ENCODE measurements around the gene DDX49. TPM values are rescaled to one million over a fixed set of nuclear protein-coding genes. Genes with fewer than 3 reads are reported as not detected.
"Not testable (repeated sequence)": the region's sequence is repeated elsewhere in the genome, so short reads cannot be mapped to it uniquely, and the experiment has no call there.

DDX49 gene
- total RNA-seq, 2 experiments from 2014 or later = 61.0 to 61.6 TPM

GRCh38 chr19:18912933-18913332 lies 6.6 kb upstream of the DDX49 start:
- H3K27ac Mint-ChIP-seq = no peak overlapping the region
- intact Hi-C loops (cut with micrococcal nuclease) = no loop called here
- ATAC-seq (no peak), DNase-seq (no peak)
- POLR2A ChIA-PET = interaction anchor here (1.0 kb wide), 1 partner anchor 74 kb away, joined by 3 read pairs; no protein-coding TSS in a partner anchor
- no peaks in the 10 kb centered on the region for H3K27me3 Mint-ChIP-seq
- peaks cover 29% of the 10 kb centered on the region for H3K36me3 Mint-ChIP-seq (ENCODE audit: low read depth)
- H3K4me1 Mint-ChIP-seq (ENCODE audit: low read depth) = peaks cover 20% of the 10 kb centered on the region
- no peak overlapping the region for H3K4me3 Mint-ChIP-seq
- H3K9me3 Mint-ChIP-seq = no peaks in the 10 kb centered on the region
- no peak for TF ChIP-seq CTCF (IDR thresholded peaks at IDR 0.05)
- CTCF ChIA-PET = no interaction called here

DNA sequence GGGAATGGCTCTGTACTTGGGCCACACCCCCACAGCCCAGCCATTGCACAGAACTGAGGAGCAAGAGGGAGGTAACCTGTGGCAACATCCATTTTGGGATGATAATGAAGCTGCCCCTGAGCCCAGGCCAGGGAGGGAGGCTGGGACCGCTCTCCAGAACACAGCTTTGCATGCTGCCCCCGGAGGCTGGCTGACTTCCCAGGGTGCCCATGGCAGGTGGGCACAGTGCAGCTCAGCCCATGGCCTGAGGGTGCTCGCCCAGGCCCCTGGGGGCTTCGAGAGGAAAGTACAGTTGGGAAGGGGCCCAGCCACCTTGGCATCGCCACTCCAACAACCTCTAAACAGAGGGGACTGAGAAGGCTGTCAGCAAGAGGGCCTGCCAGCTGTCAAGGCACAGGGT lies 6.0 kb upstream of the DDX49 start:
- intact Hi-C loops (cut with micrococcal nuclease) = no loop called here
- H3K36me3 Mint-ChIP-seq (ENCODE audit: low read depth) = peaks cover 29% of the 10 kb centered on the region
- H3K27me3 Mint-ChIP-seq = no peaks in the 10 kb centered on the region

DNA sequence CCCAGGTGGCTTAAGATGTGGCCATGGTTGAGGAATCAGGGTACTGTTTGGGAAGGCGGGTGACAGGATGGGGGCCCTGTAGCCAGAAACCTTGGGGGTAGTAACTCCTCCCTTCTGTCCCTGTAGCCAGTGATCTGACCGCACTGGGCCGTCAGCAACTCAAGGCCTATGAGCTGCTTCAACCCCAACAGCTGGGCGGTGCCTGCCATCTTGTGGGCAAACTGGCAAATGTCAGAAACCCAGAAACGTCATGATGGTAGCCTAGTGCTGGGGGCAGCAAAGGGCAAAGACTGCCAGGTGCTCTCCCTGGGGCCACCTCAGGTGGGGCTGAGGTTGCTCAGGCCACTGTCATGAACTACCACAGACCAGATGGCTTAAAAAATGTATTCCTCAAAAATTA lies 3.9 kb upstream of the DDX49 start:
- no peak overlapping the region for H3K4me3 Mint-ChIP-seq
- no peaks in the 10 kb centered on the region for H3K9me3 Mint-ChIP-seq
- DNase-seq = peak; percentile 67
- ATAC-seq = no peak
- POLR2A ChIA-PET = no interaction called here
- CTCF ChIA-PET = no interaction called here
- no peaks in the 10 kb centered on the region for H3K27me3 Mint-ChIP-seq
- no peak overlapping the region for H3K27ac Mint-ChIP-seq
- TF ChIP-seq CTCF (IDR thresholded peaks at IDR 0.05) = peak; percentile 22
- peaks cover 31% of the 10 kb centered on the region for H3K36me3 Mint-ChIP-seq (ENCODE audit: low read depth)
- intact Hi-C loops (cut with micrococcal nuclease) = no loop called here
- H3K4me1 Mint-ChIP-seq (ENCODE audit: low read depth) = peaks cover 31% of the 10 kb centered on the region

More for the DNA sequence above, 6.0 kb upstream of the DDX49 start:
- POLR2A ChIA-PET = interaction anchor here (1.0 kb wide), 1 partner anchor 74 kb away, joined by 3 read pairs; no protein-coding TSS in a partner anchor
- CTCF ChIA-PET = no interaction called here
- no peak for ATAC-seq
- Mint-ChIP-seq H3K27ac (no peak overlapping the region), H3K4me3 (no peak overlapping the region), H3K9me3 (no peaks in the 10 kb centered on the region), H3K4me1 (ENCODE audit: low read depth) (peaks cover 23% of the 10 kb centered on the region)
- no peak for TF ChIP-seq CTCF (IDR thresholded peaks at IDR 0.05)
- no peak for DNase-seq

DNA sequence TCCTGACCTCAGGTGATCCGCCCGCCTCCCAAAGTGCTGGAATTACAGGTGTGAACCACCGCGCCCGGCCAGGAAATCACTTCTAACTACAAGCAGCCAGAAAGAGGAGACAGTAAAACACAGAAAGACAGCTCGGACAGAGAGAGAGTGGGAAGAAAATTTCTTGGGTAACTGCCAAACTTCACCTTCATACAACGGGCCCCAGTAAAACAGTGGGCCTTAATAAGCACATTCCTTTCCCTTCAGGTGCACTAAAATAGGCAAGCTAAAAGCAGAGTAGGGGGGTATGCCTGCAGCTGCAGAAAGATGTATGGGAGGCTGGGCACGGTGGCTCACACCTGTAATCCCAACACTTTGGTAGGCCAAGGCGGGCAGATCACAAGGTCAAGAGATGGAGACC lies 1.9 kb upstream of the DDX49 start:
- POLR2A ChIA-PET = interaction anchor here (0.8 to 2.3 kb wide), 4 partner anchors 9 to 331 kb away, joined by 3 to 11 read pairs (median 4); partner anchors contain the start of gene CERS1
- CTCF ChIA-PET = interaction anchor here (1.5 kb wide), 1 partner anchor 69 kb away, joined by 4 read pairs; no protein-coding TSS in a partner anchor
- H3K36me3 Mint-ChIP-seq (ENCODE audit: low read depth) = peaks cover 39% of the 10 kb centered on the region
- H3K4me3 Mint-ChIP-seq = peak overlapping the region; percentile 70
- H3K27me3 Mint-ChIP-seq; DNase-seq; intact Hi-C loops (cut with micrococcal nuclease); H3K9me3 Mint-ChIP-seq; ATAC-seq: not testable (repeated sequence)
- H3K27ac Mint-ChIP-seq = peak overlapping the region; percentile 71
- H3K4me1 Mint-ChIP-seq (ENCODE audit: low read depth) = peaks cover 36% of the 10 kb centered on the region

DNA sequence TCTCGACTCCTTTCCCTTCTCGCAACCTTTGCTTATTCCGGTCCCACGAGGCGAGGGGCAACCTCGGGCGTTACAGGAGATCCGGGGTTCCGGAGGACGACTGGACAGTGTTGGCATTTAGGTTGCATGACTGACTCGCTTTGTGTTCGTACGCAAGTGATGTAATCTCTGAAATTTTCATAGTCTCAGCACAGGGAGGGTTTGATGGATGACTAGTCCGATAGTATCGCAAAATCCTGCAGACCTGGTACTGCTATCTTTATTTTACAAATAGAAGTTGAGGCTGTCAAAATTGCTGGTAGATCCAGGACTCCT lies 342 bp downstream of the DDX49 start:
- TF ChIP-seq CTCF (IDR thresholded peaks at IDR 0.05) = no peak
- intact Hi-C loops (cut with micrococcal nuclease) = no loop called here
- H3K9me3 Mint-ChIP-seq = no peaks in the 10 kb centered on the region

More for the DNA sequence above, 342 bp downstream of the DDX49 start:
- ChIA-PET CTCF (interaction anchor here (0.9 to 1.8 kb wide), 5 partner anchors 17 to 331 kb away, joined by 3 to 7 read pairs (median 5); partner anchors contain the start of gene REX1BD), POLR2A (interaction anchor here (0.7 to 3.1 kb wide), 16 partner anchors 9 to 398 kb away, joined by 3 to 33 read pairs (median 4); partner anchors contain the start of genes ELL and UBA52)
- Mint-ChIP-seq H3K36me3 (ENCODE audit: low read depth) (peaks cover 45% of the 10 kb centered on the region), H3K27me3 (no peaks in the 10 kb centered on the region), H3K27ac (peak overlapping the region; percentile 96), H3K4me1 (ENCODE audit: low read depth) (peaks cover 30% of the 10 kb centered on the region), H3K4me3 (peak overlapping the region; percentile 99)
- ATAC-seq = no peak
- no peak for DNase-seq
